Activated CD4-positive, alpha-beta memory T cell treated with anti-CD3 and anti-CD28 coated beads, Interleukin-2, amount 10 ng/mL, durations not matched to agents 7 days and 5 days (primary cell): Measurements from ENCODE around the gene DYNLL1. TPM values are rescaled to one million over a fixed set of nuclear protein-coding genes. Genes with fewer than 3 reads are reported as not detected.
A peak's percentile ranks its signal among the peaks of the same experiment; 100 is the strongest.

Experiments
- CTCF ChIA-PET: fragments of 350-600 bp; sonication (Branson Sonifier 250); formaldehyde crosslinking; loops from one replicate; lab custom pipeline; 2021; ENCODE audit warnings: antibody characterized with exemption, inconsistent platforms; lab: Charles Lee
- POLR2A ChIA-PET: fragments of 350-600 bp; sonication (Branson Sonifier 250); formaldehyde crosslinking; loops from one replicate; lab custom pipeline; 2021; ENCODE audit warnings: antibody characterized with exemption; lab: Charles Lee
- DNase-seq: peaks from one replicate; pipeline ENCODE4 v3.0.0-alpha.2; 2020
- H3K27ac Mint-ChIP-seq: one replicate; pipeline ENCODE4 v1.8.0; 2021; ENCODE audit warnings: mild to moderate bottlenecking, mixed read lengths
- H3K27me3 Mint-ChIP-seq: one replicate; pipeline ENCODE4 v1.8.0; 2021; ENCODE audit warnings: mixed read lengths
- H3K36me3 Mint-ChIP-seq: one replicate; pipeline ENCODE4 v1.8.0; 2021; ENCODE audit warnings: low read depth, mixed read lengths
- H3K4me1 Mint-ChIP-seq: one replicate; pipeline ENCODE4 v1.8.0; 2021; ENCODE audit warnings: mixed read lengths
- H3K4me3 Mint-ChIP-seq: one replicate; pipeline ENCODE4 v1.8.0; 2021; ENCODE audit warnings: mild to moderate bottlenecking, mixed read lengths
- H3K9me3 Mint-ChIP-seq: one replicate; pipeline ENCODE4 v1.8.0; 2021; ENCODE audit warnings: mixed read lengths
- total RNA-seq, 2 experiments: library from RNA; stranded (reverse); gene quantifications; one replicate each; pipeline ENCODE4 v1.2.3, GENCODE V29; 2021

Gene DYNLL1
- total RNA-seq, 2 experiments from 2014 or later, result 209 to 216 TPM

- H3K9me3 Mint-ChIP-seq, result no peaks in the 10 kb centered on the region
- H3K4me3 Mint-ChIP-seq, result peak overlapping the region; percentile 88
- H3K36me3 Mint-ChIP-seq, result peaks cover 68% of the 10 kb centered on the region
- H3K27ac Mint-ChIP-seq, result peak overlapping the region; percentile 93
- CTCF ChIA-PET, result interaction anchor here (0.7 to 1.6 kb wide), 3 partner anchors 22 to 212 kb away, joined by 3 to 5 read pairs (median 3); no protein-coding TSS in a partner anchor
- peaks cover 52% of the 10 kb centered on the region for H3K4me1 Mint-ChIP-seq
- POLR2A ChIA-PET, result interaction anchor here (0.6 to 3.7 kb wide), 8 partner anchors 10 to 495 kb away, joined by 3 to 33 read pairs (median 10); partner anchors contain the start of genes COQ5, DYNLL1, POP5 and RNU4-2
- DNase-seq, result no peak
- H3K27me3 Mint-ChIP-seq, result no peaks in the 10 kb centered on the region
Observed at GRCh38 chr12:120539303-120539702, 43.4 kb downstream of the DYNLL1 start.

GRCh38 chr12:120540445-120540844, 44.5 kb downstream of the DYNLL1 start:
- CTCF ChIA-PET, result no interaction called here
- peak overlapping the region; percentile 76 for H3K27ac Mint-ChIP-seq
- no peaks in the 10 kb centered on the region for H3K27me3 Mint-ChIP-seq
- no peaks in the 10 kb centered on the region for H3K9me3 Mint-ChIP-seq
- H3K4me1 Mint-ChIP-seq, result peaks cover 56% of the 10 kb centered on the region
- H3K36me3 Mint-ChIP-seq, result peaks cover 64% of the 10 kb centered on the region
- POLR2A ChIA-PET, result interaction anchor here (3.1 to 3.7 kb wide), 2 partner anchors 11 to 44 kb away, joined by 18 to 33 read pairs; partner anchors contain the start of genes COQ5 and DYNLL1
- no peak for DNase-seq
- H3K4me3 Mint-ChIP-seq, result no peak overlapping the region

- Mint-ChIP-seq H3K27ac (no peak overlapping the region), H3K4me3 (no peak overlapping the region), H3K36me3 (peaks cover 50% of the 10 kb centered on the region), H3K9me3 (no peaks in the 10 kb centered on the region), H3K27me3 (no peaks in the 10 kb centered on the region), H3K4me1 (peaks cover 44% of the 10 kb centered on the region)
- DNase-seq, result no peak
- ChIA-PET CTCF (no interaction called here), POLR2A (no interaction called here)
Observed at GRCh38 chr12:120542166-120542565, 46.3 kb downstream of the DYNLL1 start.

GRCh38 chr12:120544691-120545090, 48.8 kb downstream of the DYNLL1 start:
- Mint-ChIP-seq H3K4me3 (no peak overlapping the region), H3K27ac (no peak overlapping the region), H3K4me1 (peaks cover 19% of the 10 kb centered on the region), H3K9me3 (no peaks in the 10 kb centered on the region), H3K27me3 (no peaks in the 10 kb centered on the region), H3K36me3 (peaks cover 25% of the 10 kb centered on the region)
- ChIA-PET CTCF (no interaction called here), POLR2A (interaction anchor here (2.2 to 4.3 kb wide), 2 partner anchors 9 to 16 kb away, joined by 9 to 16 read pairs; partner anchors contain the start of gene COQ5)
- no peak for DNase-seq

DNA sequence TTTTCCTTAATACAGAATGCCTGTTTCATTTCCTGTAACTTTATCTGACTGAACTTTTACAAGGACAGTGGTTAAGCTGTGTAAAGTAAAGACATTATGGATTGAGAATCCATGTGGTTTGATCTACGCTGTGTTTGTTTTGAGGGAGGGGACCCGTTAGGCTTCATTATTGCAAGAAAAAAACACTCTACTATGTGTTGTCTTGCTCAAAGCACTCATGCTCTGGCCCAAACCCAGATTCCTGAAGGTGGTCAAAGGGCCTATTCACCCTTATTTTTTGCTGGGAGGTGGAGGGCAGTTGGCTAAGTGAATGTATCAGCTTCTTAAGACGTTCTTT, 50.1 kb downstream of the DYNLL1 start:
- POLR2A ChIA-PET, result interaction anchor here (4.3 kb wide), 1 partner anchor 11 kb away, joined by 16 read pairs; a partner anchor contains a TSS
- DNase-seq, result no peak
- no peaks in the 10 kb centered on the region for H3K9me3 Mint-ChIP-seq
- peaks cover 7% of the 10 kb centered on the region for H3K4me1 Mint-ChIP-seq
- CTCF ChIA-PET, result no interaction called here
- H3K4me3 Mint-ChIP-seq, result no peak overlapping the region
- peaks cover 16% of the 10 kb centered on the region for H3K36me3 Mint-ChIP-seq
- no peaks in the 10 kb centered on the region for H3K27me3 Mint-ChIP-seq
- no peak overlapping the region for H3K27ac Mint-ChIP-seq

Other genes with a start within 250 kb of the DYNLL1 start
- gene PXN, start 230.4 kb upstream of the DYNLL1 start, total RNA-seq, result 100 to 1,000 TPM; 271 to 274 TPM
- gene RNU4-2, start 204.2 kb upstream of the DYNLL1 start, total RNA-seq, result 1,000 to 10,000 TPM; 3,547 to 4,143 TPM
- 1,000 to 10,000 TPM; 1,910 to 2,156 TPM for gene RNU4-1, start 202.9 kb upstream of the DYNLL1 start, total RNA-seq
- gene SIRT4, start 193.8 kb upstream of the DYNLL1 start, total RNA-seq, result 1 to 10 TPM; 1.6 to 1.7 TPM
- not detected for gene PLA2G1B, start 168.3 kb upstream of the DYNLL1 start, total RNA-seq
- gene MSI1, start 126.9 kb upstream of the DYNLL1 start, total RNA-seq, result not detected
- gene COX6A1, start 58.0 kb upstream of the DYNLL1 start, total RNA-seq, result 100 to 1,000 TPM; 318 to 323 TPM
- gene TRIAP1, start 49.7 kb upstream of the DYNLL1 start, total RNA-seq, result 10 to 100 TPM; 20.6 to 21.6 TPM
- 10 to 100 TPM; 28.6 to 29.5 TPM for gene GATC, start 49.7 kb upstream of the DYNLL1 start, total RNA-seq
- gene SRSF9, start 26.4 kb upstream of the DYNLL1 start, total RNA-seq, result 100 to 1,000 TPM; 175 to 180 TPM
- gene COQ5, start 33.0 kb downstream of the DYNLL1 start, total RNA-seq, result 10 to 100 TPM; 30.3 to 30.8 TPM
- 100 to 1,000 TPM; 225 to 229 TPM for gene RNF10, start 38.2 kb downstream of the DYNLL1 start, total RNA-seq
- 10 to 100 TPM; 37.6 to 38.8 TPM for gene POP5, start 85.3 kb downstream of the DYNLL1 start, total RNA-seq
- under 1 TPM; 0.25 to 0.45 TPM for gene CABP1, start 144.5 kb downstream of the DYNLL1 start, total RNA-seq
- gene MLEC, start 191.0 kb downstream of the DYNLL1 start, total RNA-seq, result 10 to 100 TPM; 81.1 to 97.8 TPM
- 10 to 100 TPM; 22.4 to 23.6 TPM for gene UNC119B, start 214.3 kb downstream of the DYNLL1 start, total RNA-seq
- 10 to 100 TPM; 13.7 to 14.9 TPM for gene ACADS, start 229.7 kb downstream of the DYNLL1 start, total RNA-seq